K562 (cell line): Measurements from ENCODE around the gene KLF1. TPM values are rescaled to one million over a fixed set of nuclear protein-coding genes. Genes with fewer than 3 reads are reported as not detected.

Experiments
- CEBPB ChIP-seq: fragments of 450-650 bp; IDR thresholded peaks from 2 replicates; pipeline ENCODE4 v1.6.1; 2016; ENCODE audit warnings: missing genetic modification characterization, missing compliant biosample characterization
- EZH2 ChIP-seq: IDR thresholded peaks from 2 replicates; pipeline ENCODE4 v1.6.1; 2012; ENCODE audit warnings: low read depth, mild to moderate bottlenecking, inconsistent platforms, low read length, borderline replicate concordance
- NRF1 ChIP-seq, 2 experiments: fragments of 450-650 bp; IDR thresholded peaks in 1 of 2; conservative IDR thresholded peaks in 1 of 2; 2 replicates each; pipeline ENCODE4 v1.6.1; 2014; ENCODE audit warnings: mild to moderate bottlenecking in 2 of 2
- RAD21 ChIP-seq, 2 experiments: fragments of 250-450 bp in 1 of 2; fragments of 450-650 bp in 1 of 2; sonication (Bioruptor Pico) in 1 of 2; formaldehyde crosslinking in 1 of 2; IDR thresholded peaks in 1 of 2; conservative IDR thresholded peaks in 1 of 2; 2 replicates each; pipeline versions ENCODE4 v1.4.0 to v1.8.0; 2020 to 2022; ENCODE audit warnings: mild to moderate bottlenecking in 2 of 2, moderate library complexity in 1 of 2
- RBFOX2 ChIP-seq: fragments of 200-400 bp; formaldehyde crosslinking; IDR thresholded peaks from 2 replicates; pipeline ENCODE4 v1.6.1; 2017; ENCODE audit warnings: low read depth, mild to moderate bottlenecking, low read length, moderate library complexity
- RBM34 ChIP-seq: fragments of 200-400 bp; formaldehyde crosslinking; IDR thresholded peaks from 2 replicates; pipeline ENCODE4 v1.6.1; 2018; ENCODE audit warnings: low read length, borderline replicate concordance; ENCODE audit not compliant: insufficient read depth
- SIN3B ChIP-seq: fragments of 450-650 bp; IDR thresholded peaks from 2 replicates; pipeline ENCODE4 v1.6.1; 2017; ENCODE audit warnings: low read depth, mild to moderate bottlenecking, moderate library complexity
- TAF1 ChIP-seq: IDR thresholded peaks from 2 replicates; pipeline ENCODE4 v1.6.1; 2011; ENCODE audit warnings: mild to moderate bottlenecking, low read length, moderate library complexity; ENCODE audit not compliant: insufficient read depth, control insufficient read depth, severe bottlenecking; ENCODE audit errors: extremely low read depth
- ZNF24 ChIP-seq: fragments of 450-650 bp; IDR thresholded peaks from 2 replicates; pipeline ENCODE4 v1.6.1; 2016
- ZSCAN32 ChIP-seq: fragments of 450-650 bp; formaldehyde crosslinking; IDR thresholded peaks from 2 replicates; pipeline ENCODE4 v1.4.0; 2020; ENCODE audit warnings: mild to moderate bottlenecking, moderate library complexity
- polyA plus RNA-seq, 8 experiments: library from polyadenylated mRNA; depleted of rRNA in 4 of 8; stranded (reverse) in 5 of 8; unstranded in 3 of 8; fragments of >200 nt; fragmentation: Nextera tagmentation in 2 of 8; fragmentation: Illumina TruSeq in 1 of 8; extraction: Ambion mirVana in 2 of 8; extraction: Trizol in 1 of 8; gene quantifications; 2 replicates each; pipeline versions ENCODE4 v1.2.1 to v1.2.3, GENCODE V29; 2011 to 2014; ENCODE audit warnings: inconsistent platforms in 1 of 8, missing spikeins in 1 of 8
- total RNA-seq, 7 experiments: library from RNA; depleted of rRNA in 6 of 7; stranded (reverse); fragments of >200 nt in 6 of 7; fragmentation: Illumina TruSeq in 2 of 7; extraction: Trizol in 2 of 7; gene quantifications; 2 replicates each; pipeline versions ENCODE4 v1.2.1 to v1.2.3, GENCODE V29; 2011 to 2021; ENCODE audit warnings: low replicate concordance in 1 of 7
- TF ChIP-seq, protein P1 (sequence below): sonication (generic); formaldehyde crosslinking; IDR thresholded peaks from 2 replicates; pipeline ENCODE4 v1.8.0; 2022; ENCODE audit warnings: mild to moderate bottlenecking, missing genetic modification reagents
- TF ChIP-seq, protein P2 (sequence below): fragments of 250-450 bp; sonication (Bioruptor Pico); IDR thresholded peaks from 2 replicates; pipeline ENCODE4 v1.5.0; 2020; ENCODE audit warnings: mild to moderate bottlenecking
- TF ChIP-seq, protein P3 (sequence below): sonication (generic); formaldehyde crosslinking; IDR thresholded peaks from 2 replicates; pipeline ENCODE4 v1.8.1; 2023; ENCODE audit warnings: mild to moderate bottlenecking, missing genetic modification reagents, moderate library complexity
- TF ChIP-seq, protein P4 (sequence below), 2 experiments: fragments of 450-650 bp; conservative IDR thresholded peaks; 2 replicates each; pipeline ENCODE4 v1.6.1; 2017; ENCODE audit warnings: mild to moderate bottlenecking in 2 of 2, moderate library complexity in 2 of 2
- TF ChIP-seq, protein P5 (sequence below): fragments of 450-650 bp; IDR thresholded peaks from 2 replicates; pipeline ENCODE4 v1.6.1; 2014; ENCODE audit warnings: low read depth, mild to moderate bottlenecking, moderate library complexity, borderline replicate concordance

The KLF1 gene
- total and polyA plus RNA-seq, 9 of the 15 experiments (the other 6 are each of a cell fraction or from before 2014, with no cell fraction given): 8.4 to 163 (median 47.3) TPM

DNA sequence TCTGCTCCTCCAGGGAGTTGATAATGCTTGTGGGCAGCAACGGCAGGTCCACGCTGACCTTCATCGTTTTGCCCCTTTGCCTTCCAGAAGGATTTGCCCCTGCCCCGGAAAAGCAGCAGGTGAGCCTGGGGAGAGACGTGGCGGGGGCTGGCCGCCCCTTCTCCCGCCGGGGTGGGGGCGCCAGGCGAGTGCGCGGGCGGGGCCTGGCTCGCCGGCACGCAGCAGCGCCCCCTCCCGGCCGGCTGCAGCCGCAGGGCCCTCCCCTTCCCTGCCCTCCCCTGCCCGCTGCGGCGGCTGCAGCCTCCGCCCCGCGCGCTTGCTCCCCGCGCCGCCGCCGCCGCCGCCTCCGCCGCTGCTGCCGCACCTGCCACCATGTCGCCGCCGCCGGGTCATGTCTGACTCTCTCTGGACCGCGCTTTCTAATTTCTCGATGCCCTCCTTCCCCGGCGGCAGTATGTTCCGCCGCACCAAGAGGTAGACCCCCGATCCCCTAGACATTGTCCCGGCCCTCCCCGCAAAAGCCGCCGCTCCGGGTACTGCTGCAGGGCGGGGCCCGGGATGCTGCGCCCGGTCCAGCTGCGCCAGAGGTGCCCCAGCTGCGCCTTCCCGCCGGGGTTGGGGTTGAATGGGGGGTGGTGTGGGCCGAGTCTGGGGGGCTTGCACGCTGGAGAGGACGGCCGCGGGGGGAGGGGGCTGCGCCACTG lies 48.7 kb downstream of the KLF1 start, which contains the start of gene MAST1 (continued):
- TF ChIP-seq SIN3B: 0 out of 2 replicates have a peak, but pooled peaks have one; percentile 40
- TF ChIP-seq, protein P1, sequence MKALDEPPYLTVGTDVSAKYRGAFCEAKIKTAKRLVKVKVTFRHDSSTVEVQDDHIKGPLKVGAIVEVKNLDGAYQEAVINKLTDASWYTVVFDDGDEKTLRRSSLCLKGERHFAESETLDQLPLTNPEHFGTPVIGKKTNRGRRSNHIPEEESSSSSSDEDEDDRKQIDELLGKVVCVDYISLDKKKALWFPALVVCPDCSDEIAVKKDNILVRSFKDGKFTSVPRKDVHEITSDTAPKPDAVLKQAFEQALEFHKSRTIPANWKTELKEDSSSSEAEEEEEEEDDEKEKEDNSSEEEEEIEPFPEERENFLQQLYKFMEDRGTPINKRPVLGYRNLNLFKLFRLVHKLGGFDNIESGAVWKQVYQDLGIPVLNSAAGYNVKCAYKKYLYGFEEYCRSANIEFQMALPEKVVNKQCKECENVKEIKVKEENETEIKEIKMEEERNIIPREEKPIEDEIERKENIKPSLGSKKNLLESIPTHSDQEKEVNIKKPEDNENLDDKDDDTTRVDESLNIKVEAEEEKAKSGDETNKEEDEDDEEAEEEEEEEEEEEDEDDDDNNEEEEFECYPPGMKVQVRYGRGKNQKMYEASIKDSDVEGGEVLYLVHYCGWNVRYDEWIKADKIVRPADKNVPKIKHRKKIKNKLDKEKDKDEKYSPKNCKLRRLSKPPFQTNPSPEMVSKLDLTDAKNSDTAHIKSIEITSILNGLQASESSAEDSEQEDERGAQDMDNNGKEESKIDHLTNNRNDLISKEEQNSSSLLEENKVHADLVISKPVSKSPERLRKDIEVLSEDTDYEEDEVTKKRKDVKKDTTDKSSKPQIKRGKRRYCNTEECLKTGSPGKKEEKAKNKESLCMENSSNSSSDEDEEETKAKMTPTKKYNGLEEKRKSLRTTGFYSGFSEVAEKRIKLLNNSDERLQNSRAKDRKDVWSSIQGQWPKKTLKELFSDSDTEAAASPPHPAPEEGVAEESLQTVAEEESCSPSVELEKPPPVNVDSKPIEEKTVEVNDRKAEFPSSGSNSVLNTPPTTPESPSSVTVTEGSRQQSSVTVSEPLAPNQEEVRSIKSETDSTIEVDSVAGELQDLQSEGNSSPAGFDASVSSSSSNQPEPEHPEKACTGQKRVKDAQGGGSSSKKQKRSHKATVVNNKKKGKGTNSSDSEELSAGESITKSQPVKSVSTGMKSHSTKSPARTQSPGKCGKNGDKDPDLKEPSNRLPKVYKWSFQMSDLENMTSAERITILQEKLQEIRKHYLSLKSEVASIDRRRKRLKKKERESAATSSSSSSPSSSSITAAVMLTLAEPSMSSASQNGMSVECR (CRISPR knock-in tag): 0 out of 2 replicates have a peak, but pooled peaks have one; percentile 51
- no peak; the same call in 1 of the 2 replicates for TF ChIP-seq ZNF24
- TF ChIP-seq EZH2: no peak
- peak; percentile 75 to 76; a peak in 3 of 4 replicates for TF ChIP-seq NRF1 (conservative IDR thresholded peaks at IDR 0.05 in 1 of 2, IDR thresholded peaks at IDR 0.05 in 1 of 2)
- TF ChIP-seq, protein P2, sequence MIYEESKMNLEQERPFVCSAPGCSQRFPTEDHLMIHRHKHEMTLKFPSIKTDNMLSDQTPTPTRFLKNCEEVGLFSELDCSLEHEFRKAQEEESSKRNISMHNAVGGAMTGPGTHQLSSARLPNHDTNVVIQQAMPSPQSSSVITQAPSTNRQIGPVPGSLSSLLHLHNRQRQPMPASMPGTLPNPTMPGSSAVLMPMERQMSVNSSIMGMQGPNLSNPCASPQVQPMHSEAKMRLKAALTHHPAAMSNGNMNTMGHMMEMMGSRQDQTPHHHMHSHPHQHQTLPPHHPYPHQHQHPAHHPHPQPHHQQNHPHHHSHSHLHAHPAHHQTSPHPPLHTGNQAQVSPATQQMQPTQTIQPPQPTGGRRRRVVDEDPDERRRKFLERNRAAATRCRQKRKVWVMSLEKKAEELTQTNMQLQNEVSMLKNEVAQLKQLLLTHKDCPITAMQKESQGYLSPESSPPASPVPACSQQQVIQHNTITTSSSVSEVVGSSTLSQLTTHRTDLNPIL (CRISPR knock-in tag): no peak
- TF ChIP-seq, protein P3, sequence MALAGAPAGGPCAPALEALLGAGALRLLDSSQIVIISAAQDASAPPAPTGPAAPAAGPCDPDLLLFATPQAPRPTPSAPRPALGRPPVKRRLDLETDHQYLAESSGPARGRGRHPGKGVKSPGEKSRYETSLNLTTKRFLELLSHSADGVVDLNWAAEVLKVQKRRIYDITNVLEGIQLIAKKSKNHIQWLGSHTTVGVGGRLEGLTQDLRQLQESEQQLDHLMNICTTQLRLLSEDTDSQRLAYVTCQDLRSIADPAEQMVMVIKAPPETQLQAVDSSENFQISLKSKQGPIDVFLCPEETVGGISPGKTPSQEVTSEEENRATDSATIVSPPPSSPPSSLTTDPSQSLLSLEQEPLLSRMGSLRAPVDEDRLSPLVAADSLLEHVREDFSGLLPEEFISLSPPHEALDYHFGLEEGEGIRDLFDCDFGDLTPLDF (CRISPR knock-in tag): 0 out of 2 replicates have a peak, but pooled peaks have one; percentile 50
- no peak for TF ChIP-seq RBM34
- TF ChIP-seq TAF1: no peak
- TF ChIP-seq, protein P4, sequence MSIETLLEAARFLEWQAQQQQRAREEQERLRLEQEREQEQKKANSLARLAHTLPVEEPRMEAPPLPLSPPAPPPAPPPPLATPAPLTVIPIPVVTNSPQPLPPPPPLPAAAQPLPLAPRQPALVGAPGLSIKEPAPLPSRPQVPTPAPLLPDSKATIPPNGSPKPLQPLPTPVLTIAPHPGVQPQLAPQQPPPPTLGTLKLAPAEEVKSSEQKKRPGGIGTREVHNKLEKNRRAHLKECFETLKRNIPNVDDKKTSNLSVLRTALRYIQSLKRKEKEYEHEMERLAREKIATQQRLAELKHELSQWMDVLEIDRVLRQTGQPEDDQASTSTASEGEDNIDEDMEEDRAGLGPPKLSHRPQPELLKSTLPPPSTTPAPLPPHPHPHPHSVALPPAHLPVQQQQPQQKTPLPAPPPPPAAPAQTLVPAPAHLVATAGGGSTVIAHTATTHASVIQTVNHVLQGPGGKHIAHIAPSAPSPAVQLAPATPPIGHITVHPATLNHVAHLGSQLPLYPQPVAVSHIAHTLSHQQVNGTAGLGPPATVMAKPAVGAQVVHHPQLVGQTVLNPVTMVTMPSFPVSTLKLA (conservative IDR thresholded peaks at IDR 0.05): 0 out of 4 replicates have a peak, but pooled peaks of 1 of the 2 experiments have one; percentile 22
- TF ChIP-seq RBFOX2: peak; percentile 68
- no peak for TF ChIP-seq ZSCAN32 (CRISPR knock-in tag)
- TF ChIP-seq, protein P5, sequence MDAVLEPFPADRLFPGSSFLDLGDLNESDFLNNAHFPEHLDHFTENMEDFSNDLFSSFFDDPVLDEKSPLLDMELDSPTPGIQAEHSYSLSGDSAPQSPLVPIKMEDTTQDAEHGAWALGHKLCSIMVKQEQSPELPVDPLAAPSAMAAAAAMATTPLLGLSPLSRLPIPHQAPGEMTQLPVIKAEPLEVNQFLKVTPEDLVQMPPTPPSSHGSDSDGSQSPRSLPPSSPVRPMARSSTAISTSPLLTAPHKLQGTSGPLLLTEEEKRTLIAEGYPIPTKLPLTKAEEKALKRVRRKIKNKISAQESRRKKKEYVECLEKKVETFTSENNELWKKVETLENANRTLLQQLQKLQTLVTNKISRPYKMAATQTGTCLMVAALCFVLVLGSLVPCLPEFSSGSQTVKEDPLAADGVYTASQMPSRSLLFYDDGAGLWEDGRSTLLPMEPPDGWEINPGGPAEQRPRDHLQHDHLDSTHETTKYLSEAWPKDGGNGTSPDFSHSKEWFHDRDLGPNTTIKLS: peak; percentile 18; the same call in 1 of the 2 replicates
- TF ChIP-seq RAD21 (CRISPR knock-in tag; conservative IDR thresholded peaks at IDR 0.05 in 1 of 2, IDR thresholded peaks at IDR 0.05 in 1 of 2): 0 out of 4 replicates have a peak, but pooled peaks of 1 of the 2 experiments have one; percentile 34
- TF ChIP-seq CEBPB (tag): no peak
